ENCODE measurements around the gene PBRM1.

Gene PBRM1

DNA sequence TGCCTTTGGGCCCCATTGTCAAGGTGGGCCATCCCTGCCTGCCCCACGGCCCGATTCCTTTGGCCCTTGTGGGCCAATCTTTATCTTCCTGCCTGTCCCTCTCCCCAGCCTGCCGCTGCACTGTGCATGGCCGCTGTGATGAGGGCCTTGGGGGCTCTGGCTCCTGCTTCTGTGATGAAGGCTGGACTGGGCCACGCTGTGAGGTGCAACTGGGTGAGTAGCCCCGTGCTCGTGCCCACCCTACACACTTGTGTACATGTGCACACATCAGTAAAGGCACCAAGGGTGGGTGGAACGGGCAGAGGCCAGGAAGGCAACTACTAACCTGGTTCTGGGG is 164.3 kb downstream of the PBRM1 start:
- TF ChIP-seq MAX (IDR thresholded peaks at IDR 0.05): no peak
- no peak for TF ChIP-seq RAD21 (IDR thresholded peaks at IDR 0.05; ENCODE audit: low read depth)
- no peak for TF ChIP-seq TEAD4 (IDR thresholded peaks at IDR 0.05)
- no peak for TF ChIP-seq YY1 (IDR thresholded peaks at IDR 0.05; ENCODE audit: low read depth)
- no peak for TF ChIP-seq CEBPB (IDR thresholded peaks at IDR 0.05)
- no peak for TF ChIP-seq USF1 (IDR thresholded peaks at IDR 0.05)
- no peak for TF ChIP-seq FOXM1 (IDR thresholded peaks at IDR 0.05; ENCODE audit: borderline replicate concordance, low read depth)
- TF ChIP-seq, protein P1, sequence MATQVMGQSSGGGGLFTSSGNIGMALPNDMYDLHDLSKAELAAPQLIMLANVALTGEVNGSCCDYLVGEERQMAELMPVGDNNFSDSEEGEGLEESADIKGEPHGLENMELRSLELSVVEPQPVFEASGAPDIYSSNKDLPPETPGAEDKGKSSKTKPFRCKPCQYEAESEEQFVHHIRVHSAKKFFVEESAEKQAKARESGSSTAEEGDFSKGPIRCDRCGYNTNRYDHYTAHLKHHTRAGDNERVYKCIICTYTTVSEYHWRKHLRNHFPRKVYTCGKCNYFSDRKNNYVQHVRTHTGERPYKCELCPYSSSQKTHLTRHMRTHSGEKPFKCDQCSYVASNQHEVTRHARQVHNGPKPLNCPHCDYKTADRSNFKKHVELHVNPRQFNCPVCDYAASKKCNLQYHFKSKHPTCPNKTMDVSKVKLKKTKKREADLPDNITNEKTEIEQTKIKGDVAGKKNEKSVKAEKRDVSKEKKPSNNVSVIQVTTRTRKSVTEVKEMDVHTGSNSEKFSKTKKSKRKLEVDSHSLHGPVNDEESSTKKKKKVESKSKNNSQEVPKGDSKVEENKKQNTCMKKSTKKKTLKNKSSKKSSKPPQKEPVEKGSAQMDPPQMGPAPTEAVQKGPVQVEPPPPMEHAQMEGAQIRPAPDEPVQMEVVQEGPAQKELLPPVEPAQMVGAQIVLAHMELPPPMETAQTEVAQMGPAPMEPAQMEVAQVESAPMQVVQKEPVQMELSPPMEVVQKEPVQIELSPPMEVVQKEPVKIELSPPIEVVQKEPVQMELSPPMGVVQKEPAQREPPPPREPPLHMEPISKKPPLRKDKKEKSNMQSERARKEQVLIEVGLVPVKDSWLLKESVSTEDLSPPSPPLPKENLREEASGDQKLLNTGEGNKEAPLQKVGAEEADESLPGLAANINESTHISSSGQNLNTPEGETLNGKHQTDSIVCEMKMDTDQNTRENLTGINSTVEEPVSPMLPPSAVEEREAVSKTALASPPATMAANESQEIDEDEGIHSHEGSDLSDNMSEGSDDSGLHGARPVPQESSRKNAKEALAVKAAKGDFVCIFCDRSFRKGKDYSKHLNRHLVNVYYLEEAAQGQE (IDR thresholded peaks at IDR 0.05; ENCODE audit: low read depth): no peak
- no peak for TF ChIP-seq EGR1 (IDR thresholded peaks at IDR 0.05)
- no peak for TF ChIP-seq TCF12 (IDR thresholded peaks at IDR 0.05; ENCODE audit: low read depth)
- no peak for TF ChIP-seq CREB1 (IDR thresholded peaks at IDR 0.05; ENCODE audit: low read depth)
- TF ChIP-seq TAF1 (IDR thresholded peaks at IDR 0.05; ENCODE audit: low read depth): no peak
- no peak for TF ChIP-seq ZBTB7A (IDR thresholded peaks at IDR 0.05; ENCODE audit: low read depth)
- TF ChIP-seq EP300 (IDR thresholded peaks at IDR 0.05; ENCODE audit: borderline replicate concordance): no peak
- no peak for TF ChIP-seq NFIC (IDR thresholded peaks at IDR 0.05)

GRCh38 chr3:52520716-52521487 is 164.8 kb downstream of the PBRM1 start:
- TF ChIP-seq TEAD4 (IDR thresholded peaks at IDR 0.05): no peak
- no peak for TF ChIP-seq EGR1 (IDR thresholded peaks at IDR 0.05)
- TF ChIP-seq CEBPB (IDR thresholded peaks at IDR 0.05): no peak
- no peak for TF ChIP-seq CREB1 (IDR thresholded peaks at IDR 0.05; ENCODE audit: low read depth)
- no peak for TF ChIP-seq YY1 (IDR thresholded peaks at IDR 0.05; ENCODE audit: low read depth)
- no peak for TF ChIP-seq FOXM1 (IDR thresholded peaks at IDR 0.05; ENCODE audit: borderline replicate concordance, low read depth)
- no peak for TF ChIP-seq TAF1 (IDR thresholded peaks at IDR 0.05; ENCODE audit: low read depth)
- TF ChIP-seq EP300 (IDR thresholded peaks at IDR 0.05; ENCODE audit: borderline replicate concordance): no peak
- no peak for TF ChIP-seq USF1 (IDR thresholded peaks at IDR 0.05)

GRCh38 chr3:52520141-52520667 is 165.5 kb downstream of the PBRM1 start:
- TF ChIP-seq CREB1 (IDR thresholded peaks at IDR 0.05; ENCODE audit: low read depth): no peak
- no peak for TF ChIP-seq TEAD4 (IDR thresholded peaks at IDR 0.05)
- TF ChIP-seq, protein P1 (IDR thresholded peaks at IDR 0.05; ENCODE audit: low read depth): no peak
- TF ChIP-seq TCF12 (IDR thresholded peaks at IDR 0.05; ENCODE audit: low read depth): no peak

DNA sequence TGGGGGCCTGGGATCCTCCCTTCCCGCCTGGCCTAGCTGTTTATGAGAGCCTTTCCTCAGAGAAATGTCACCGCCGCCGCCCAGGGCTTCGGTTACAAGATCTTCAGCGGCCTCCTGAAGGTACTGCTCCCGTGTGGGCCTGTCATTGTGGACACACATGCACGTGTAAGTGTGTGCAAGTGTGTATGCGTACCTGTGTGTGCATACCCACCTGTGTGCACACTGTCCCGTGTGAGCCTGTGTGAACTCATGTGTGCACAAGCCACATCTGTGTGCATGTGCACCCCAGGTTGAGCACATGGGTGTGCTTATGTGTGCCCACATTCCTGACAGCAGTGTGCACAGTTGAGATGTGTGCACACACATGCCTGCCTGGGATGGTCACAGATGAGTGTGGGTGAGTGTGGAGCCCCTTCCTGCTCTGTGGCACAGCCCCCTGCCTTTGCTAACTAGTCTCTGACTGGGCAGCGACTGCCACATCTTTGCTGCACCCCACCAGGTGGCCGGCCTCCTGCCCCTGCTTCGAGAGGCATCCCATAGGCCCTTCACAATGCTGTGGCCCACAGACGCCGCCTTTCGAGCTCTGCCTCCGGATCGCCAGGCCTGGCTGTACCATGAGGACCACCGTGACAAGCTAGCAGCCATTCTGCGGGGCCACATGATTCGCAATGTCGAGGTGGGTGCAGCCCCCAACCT is 166.1 kb downstream of the PBRM1 start:
- TF ChIP-seq EGR1 (IDR thresholded peaks at IDR 0.05): no peak
- TF ChIP-seq EP300 (IDR thresholded peaks at IDR 0.05; ENCODE audit: borderline replicate concordance): no peak
- TF ChIP-seq MAX (IDR thresholded peaks at IDR 0.05): no peak
- TF ChIP-seq CREB1 (IDR thresholded peaks at IDR 0.05; ENCODE audit: low read depth): no peak
- TF ChIP-seq, protein P1 (IDR thresholded peaks at IDR 0.05; ENCODE audit: low read depth): no peak
- TF ChIP-seq NFIC (IDR thresholded peaks at IDR 0.05): no peak
- no peak for TF ChIP-seq CEBPB (IDR thresholded peaks at IDR 0.05)
- no peak for TF ChIP-seq TAF1 (IDR thresholded peaks at IDR 0.05; ENCODE audit: low read depth)
- TF ChIP-seq TCF12 (IDR thresholded peaks at IDR 0.05; ENCODE audit: low read depth): no peak
- no peak for TF ChIP-seq TEAD4 (IDR thresholded peaks at IDR 0.05)
- TF ChIP-seq FOXM1 (IDR thresholded peaks at IDR 0.05; ENCODE audit: borderline replicate concordance, low read depth): no peak
- no peak for TF ChIP-seq RAD21 (IDR thresholded peaks at IDR 0.05; ENCODE audit: low read depth)
- TF ChIP-seq ZBTB7A (IDR thresholded peaks at IDR 0.05; ENCODE audit: low read depth): no peak
- no peak for TF ChIP-seq USF1 (IDR thresholded peaks at IDR 0.05)
- TF ChIP-seq YY1 (IDR thresholded peaks at IDR 0.05; ENCODE audit: low read depth): no peak
